ENCODE measurements around the gene GRPEL2. TPM values are rescaled to one million over a fixed set of nuclear protein-coding genes. Genes with fewer than 3 reads are reported as not detected.
"Not testable (repeated sequence)": the region's sequence is repeated elsewhere in the genome, so short reads cannot be mapped to it uniquely, and the experiment has no call there.

The GRPEL2 gene
- polyA plus RNA-seq, 1 donor = 23.1 TPM

DNA sequence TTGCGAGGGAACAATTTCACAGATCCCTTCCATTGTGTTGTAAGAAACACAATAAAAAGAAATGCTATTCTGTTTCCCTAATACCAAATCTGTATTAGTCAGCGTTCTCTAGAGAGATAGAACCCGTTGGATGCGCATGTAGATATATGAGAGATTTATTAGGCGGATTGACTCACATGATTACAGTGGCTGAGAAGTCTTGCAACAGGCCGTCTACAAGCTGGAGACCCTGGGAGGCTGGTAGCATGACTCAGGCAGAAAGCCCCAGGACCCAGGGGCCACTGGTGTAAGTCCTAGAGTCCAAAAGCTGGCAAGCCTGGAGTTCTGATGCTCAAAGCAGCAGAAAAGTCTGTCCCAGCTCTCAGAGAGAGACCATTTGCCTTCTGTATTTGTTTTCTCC lies 52.2 kb downstream of the GRPEL2 start:
- no peak for DNase-seq

- not testable (repeated sequence) for DNase-seq
Observed at GRCh38 chr5:149398747-149399266, 53.5 kb downstream of the GRPEL2 start.

- no peak for DNase-seq
Observed at GRCh38 chr5:149399775-149400174, 54.5 kb downstream of the GRPEL2 start.

GRCh38 chr5:149400304-149400703 lies 55.0 kb downstream of the GRPEL2 start:
- DNase-seq = peak; percentile 56

GRCh38 chr5:149401051-149401450 lies 55.8 kb downstream of the GRPEL2 start:
- no peak for DNase-seq

- DNase-seq = no peak
Observed at GRCh38 chr5:149402291-149402690, 57.0 kb downstream of the GRPEL2 start.

Other genes starting within 250 kb of the GRPEL2 start
- 1.1 TPM for gene ABLIM3, start 204.0 kb upstream of the GRPEL2 start, polyA plus RNA-seq (ENCODE audit: insufficient read length)
- 21.9 TPM for gene AFAP1L1, start 73.6 kb upstream of the GRPEL2 start, polyA plus RNA-seq (ENCODE audit: insufficient read length)
- gene PCYOX1L, start 12.5 kb downstream of the GRPEL2 start, polyA plus RNA-seq (ENCODE audit: insufficient read length) = 19.2 TPM
- 1.4 TPM for gene IL17B, start 33.8 kb downstream of the GRPEL2 start, polyA plus RNA-seq (ENCODE audit: insufficient read length)
- 217 TPM for gene CSNK1A1, start 205.9 kb downstream of the GRPEL2 start, polyA plus RNA-seq (ENCODE audit: insufficient read length)
- gene ARHGEF37, start 236.0 kb downstream of the GRPEL2 start, polyA plus RNA-seq (ENCODE audit: insufficient read length) = 5.3 TPM

All from left kidney (tissue), 2 donors.